A204.1 (cell line): ENCODE data around the gene ZFP37.
"Not testable (repeated sequence)": the region's sequence is repeated elsewhere in the genome, so short reads cannot be mapped to it uniquely, and the experiment has no call there.

Experiments used
- FAIRE-seq: peaks from 2 replicates; lab custom pipeline; 2012; peaks lifted over from hg19 to GRCh38; lab: Jason Lieb, UNC

The ZFP37 gene

GRCh38 chr9:113056191-113057106 lies at the start of gene ZFP37:
Gene ZFP37, minus strand, starts transcription at chr9:113056724. Its CDS starts 36 bp downstream, at chr9:113056688.
- FAIRE-seq, result peak; percentile 95

DNA sequence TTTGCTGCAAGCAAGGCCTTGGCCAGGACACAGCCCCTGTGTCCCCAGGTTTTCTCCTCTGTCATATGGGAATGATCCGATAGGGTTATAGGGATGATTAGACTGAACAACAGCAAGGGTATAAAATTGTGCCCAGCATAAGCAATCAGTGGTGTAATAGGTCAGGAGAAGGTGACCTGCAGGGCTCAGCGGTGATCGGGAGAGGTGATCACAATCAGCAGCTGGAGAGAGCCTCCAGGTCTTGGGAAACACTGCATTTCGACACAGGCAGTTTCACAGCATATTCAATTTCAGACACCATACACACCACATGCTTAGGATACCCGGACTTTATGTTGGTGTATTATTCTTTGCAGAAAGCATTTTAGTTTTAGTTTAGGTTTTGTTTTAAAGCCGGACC lies 48.8 kb upstream of the ZFP37 start:
- not testable (repeated sequence) for FAIRE-seq

DNA sequence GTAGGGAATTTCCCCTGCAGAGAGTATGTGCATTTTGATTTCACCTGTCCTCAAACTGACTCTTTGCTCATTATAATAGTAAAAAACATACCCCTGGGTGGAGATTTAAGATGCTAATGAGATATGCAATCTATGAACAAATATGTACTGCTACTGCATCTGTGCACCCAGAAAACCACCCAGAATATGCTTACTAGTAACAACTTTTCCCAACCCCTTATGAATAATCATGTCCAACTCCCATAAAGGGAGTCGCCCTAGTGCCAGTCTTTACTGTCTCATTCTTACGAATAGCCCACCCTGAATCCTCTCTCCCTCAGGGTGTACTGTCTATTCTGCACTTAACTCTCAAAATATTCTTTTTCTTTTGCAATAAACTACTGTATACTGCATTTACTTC lies 39.0 kb upstream of the ZFP37 start:
- no peak for FAIRE-seq

GRCh38 chr9:113089924-113090323 lies 33.4 kb upstream of the ZFP37 start:
- FAIRE-seq, result not testable (repeated sequence)

- FAIRE-seq, result not testable (repeated sequence)
Measured at GRCh38 chr9:113089143-113089505, 32.6 kb upstream of the ZFP37 start.

GRCh38 chr9:113088456-113089142 lies 32.1 kb upstream of the ZFP37 start:
- FAIRE-seq, result not testable (repeated sequence)

- FAIRE-seq, result not testable (repeated sequence)
Measured at GRCh38 chr9:113062932-113063310, 6.4 kb upstream of the ZFP37 start.

GRCh38 chr9:113062256-113062931 lies 5.9 kb upstream of the ZFP37 start:
- not testable (repeated sequence) for FAIRE-seq

DNA sequence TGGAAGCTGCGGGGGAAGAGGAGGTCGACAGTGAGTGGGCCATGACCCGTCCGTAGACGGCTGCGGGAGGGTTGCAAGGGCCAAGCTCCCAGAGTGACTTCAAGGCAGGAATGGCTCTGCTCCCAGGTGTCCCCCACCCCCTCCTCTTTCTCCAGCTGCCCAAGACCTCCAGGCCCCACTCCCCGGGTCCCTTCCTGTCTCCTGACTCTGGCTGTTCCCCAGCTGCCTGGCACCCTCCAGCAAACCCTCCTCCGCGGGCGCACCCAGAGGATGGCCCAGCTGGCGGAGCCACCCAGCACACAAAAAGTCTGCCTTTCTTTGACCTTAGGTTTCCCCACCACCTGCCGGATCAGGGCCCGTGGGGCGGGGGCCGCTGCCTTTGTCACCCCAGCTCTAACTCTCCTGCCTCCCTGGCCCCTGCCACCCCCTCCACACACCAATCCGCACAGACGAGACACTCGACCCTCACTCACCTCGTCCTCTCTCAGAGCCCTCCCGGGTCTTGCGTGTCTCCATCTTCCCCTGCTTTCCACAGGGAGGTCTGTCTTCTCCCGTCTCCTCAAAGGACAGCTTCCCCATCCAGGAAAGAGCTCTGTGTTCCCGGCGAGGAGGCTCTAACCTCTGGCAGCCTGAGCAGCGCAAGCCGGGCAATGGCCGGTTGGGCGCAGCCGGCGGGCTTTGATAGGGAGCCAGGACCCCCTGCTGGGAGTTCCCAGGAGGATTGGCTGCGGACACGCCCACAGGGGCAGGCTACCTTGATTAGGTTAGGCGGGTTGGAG lies 4.7 kb upstream of the ZFP37 start:
- not testable (repeated sequence) for FAIRE-seq

GRCh38 chr9:113059581-113060284 lies 3.2 kb upstream of the ZFP37 start:
- FAIRE-seq, result not testable (repeated sequence)

- FAIRE-seq, result no peak
Measured at GRCh38 chr9:113057193-113057592, 669 bp upstream of the ZFP37 start.

DNA sequence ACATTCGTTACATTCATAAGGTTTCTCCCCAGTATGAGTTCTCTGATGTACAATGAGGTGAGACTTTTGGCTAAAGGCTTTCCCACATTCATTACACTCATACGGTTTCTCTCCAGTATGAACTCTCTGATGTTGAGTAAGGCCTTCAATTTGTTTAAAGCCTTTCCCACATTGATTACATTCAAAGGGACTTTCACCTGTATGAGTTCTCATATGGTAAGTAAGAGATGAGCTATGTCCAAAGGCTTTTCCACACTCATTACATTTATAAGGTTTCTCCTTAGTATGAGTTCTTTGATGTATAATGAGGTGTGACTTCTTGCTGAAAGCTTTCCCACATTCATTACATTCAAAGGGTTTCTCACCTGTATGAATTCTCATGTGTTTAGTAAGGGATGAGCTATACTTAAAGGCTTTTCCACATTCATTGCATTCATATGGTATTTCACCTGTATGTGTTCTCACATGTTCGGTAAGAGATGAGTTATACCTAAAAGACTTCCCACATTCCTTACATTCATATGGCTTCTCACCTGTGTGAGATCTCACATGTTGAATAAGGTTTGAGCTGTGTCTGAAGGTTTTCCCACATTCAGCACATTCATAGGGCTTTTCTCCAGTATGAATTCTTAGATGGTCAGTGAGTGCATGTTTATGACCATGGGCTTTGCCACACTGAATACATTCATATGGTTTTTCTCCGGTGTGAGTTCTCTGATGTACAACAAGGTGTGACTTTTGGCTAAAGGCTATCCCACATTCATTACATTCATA lies 13.5 kb downstream of the ZFP37 start:
- no peak for FAIRE-seq

DNA sequence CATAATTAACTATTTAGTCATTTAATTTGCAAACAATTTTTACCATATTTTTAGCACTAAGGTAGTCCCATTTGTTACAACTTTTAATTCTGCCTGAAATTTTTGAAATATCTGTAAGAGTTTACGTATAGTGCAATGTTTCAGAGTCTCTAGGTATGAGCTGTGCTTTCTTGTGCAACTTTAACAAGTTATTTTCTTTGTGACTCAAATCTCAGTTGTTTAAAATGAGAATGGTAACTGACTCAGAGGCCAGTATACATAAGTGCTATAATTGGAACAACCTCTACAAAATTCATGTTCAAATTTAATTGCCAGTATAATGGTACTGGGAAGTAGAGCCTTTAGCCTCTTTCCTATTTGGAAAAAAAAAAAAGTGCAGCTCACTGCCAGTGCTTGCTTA lies 30.3 kb downstream of the ZFP37 start:
- no peak for FAIRE-seq

DNA sequence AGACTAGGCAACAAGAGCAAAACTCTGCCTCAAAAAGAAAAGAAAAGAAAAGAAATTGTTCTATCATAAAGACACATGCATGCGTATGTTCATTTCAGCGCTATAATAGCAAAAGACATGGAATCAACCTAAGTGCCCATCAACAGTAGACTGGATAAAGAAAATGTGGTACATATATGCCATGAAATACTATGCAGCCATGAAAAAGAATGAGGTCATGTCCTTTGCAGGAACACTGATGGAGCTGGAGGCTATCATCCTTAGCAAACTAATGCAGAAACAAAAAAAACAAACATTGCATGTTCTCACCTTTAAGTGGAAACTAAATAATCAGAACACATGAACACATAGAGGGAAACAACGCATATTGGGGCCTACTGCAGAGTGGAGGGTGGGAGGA lies 38.3 kb downstream of the ZFP37 start:
- no peak for FAIRE-seq

DNA sequence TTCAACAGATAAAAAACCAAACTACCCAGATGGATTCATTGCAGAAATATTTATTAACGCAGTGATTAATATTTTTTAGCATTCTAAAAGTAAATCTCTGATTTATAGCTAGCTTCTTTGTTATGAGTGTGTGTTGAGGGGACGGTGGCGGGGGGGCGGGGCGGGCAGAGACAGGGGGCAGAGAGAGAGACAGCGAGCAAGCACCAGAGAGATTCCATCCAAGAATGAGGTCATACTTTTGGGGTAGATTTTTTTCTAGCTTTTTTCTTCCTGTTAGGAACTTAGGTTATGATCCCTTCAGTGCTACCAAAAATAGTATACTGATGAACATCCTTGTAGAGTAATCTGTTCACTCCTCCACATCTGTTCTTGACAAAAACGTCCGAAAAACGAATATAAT lies 44.0 kb downstream of the ZFP37 start:
- no peak for FAIRE-seq

DNA sequence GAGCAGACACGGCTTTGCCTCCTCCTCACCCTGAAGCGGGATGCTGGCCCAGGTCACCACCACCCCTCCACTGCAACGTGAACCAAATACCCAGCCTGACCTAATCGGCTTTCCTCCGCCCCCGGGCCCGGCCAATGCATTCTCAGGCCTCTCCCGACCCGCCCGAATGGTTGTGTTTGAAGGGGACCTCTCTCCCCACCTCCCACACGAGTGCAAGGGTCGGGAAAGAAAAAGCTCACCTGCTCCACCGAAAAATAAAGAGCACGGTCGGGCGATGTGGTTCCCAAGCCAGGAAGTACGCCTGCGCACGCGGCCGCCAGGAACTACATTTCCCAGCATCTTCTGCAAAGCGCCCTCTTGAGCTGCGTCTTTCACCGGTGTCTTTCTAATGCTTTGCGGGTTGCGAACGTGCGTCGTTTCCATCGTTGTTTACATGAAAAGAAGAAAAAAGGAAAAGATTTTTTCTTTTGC lies 44.6 kb downstream of the ZFP37 start, which contains the start of gene ZNF883:
TSS of gene ZNF883 (minus strand) at position 282 of the 471 bp plus-strand sequence.
- no peak for FAIRE-seq

DNA sequence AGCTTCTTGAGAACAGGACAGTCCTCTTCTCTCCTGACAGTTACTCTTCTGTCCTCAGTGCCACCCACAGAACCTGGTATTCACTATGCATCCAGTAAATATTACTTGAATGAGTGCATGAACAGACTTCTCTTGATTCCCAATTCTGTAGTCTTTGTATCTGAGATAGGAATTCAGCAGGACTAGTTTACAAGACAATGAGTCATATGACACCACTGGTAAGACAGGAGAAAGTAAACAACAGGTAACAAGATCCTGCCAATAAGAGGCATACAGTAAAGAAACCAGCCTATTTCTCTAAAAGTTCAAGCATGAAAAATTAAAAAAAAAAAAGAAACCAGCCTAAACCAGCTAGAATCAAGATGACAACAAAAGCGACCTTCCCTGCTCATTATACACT lies 50.7 kb downstream of the ZFP37 start:
- FAIRE-seq, result no peak

DNA sequence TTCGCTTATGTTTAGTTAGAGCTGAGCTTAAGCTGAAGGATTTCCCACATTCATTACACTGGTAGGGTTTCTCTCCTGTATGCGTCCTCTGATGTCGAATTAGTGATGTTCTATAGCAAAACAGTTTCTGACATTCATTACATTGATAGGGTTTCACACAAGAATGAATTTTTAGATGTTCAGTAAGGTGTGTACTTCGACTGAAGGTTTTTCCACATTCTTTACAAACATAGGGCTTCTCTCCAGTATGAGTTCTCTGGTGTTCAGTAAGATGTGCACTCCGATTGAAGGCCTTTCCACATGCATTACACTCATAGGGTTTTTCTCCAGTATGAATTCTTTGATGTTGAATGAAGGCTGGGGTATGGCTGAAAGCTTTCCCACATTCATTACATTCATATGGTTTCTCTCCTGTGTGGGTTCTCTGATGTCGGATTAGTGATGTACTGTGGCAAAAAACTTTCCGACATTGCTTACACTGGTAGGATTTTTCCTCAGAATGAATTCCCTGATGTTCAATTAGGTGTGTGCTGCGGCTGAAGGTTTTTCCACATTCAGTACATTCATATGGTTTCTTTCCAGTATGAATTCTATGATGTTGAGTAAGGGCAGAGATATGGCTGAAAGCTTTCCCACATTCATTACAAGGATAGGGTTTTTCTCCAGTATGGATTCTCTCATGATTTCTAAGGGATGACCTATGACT lies 59.1 kb downstream of the ZFP37 start:
- no peak for FAIRE-seq
